LNCaP clone FGC (cell line): ENCODE data around the gene NUDT21.
"Not testable (repeated sequence)": the region's sequence is repeated elsewhere in the genome, so short reads cannot be mapped to it uniquely, and the experiment has no call there.

Experiments
- DNase-seq: peaks from one replicate; pipeline ENCODE4 v3.0.0-alpha.2; 2011; ENCODE audit warnings: low read depth
- H3K4me3 ChIP-seq: 2 replicates; pipeline ENCODE4 v1.5.1; 2011; ENCODE audit warnings: mild to moderate bottlenecking, low read depth, low read length, control low read depth
- CTCF ChIP-seq: IDR thresholded peaks from 2 replicates; pipeline ENCODE4 v1.5.1; 2012; ENCODE audit warnings: mild to moderate bottlenecking; ENCODE audit not compliant: control insufficient read depth, insufficient read depth; ENCODE audit errors: extremely low read depth

NUDT21 gene

GRCh38 chr16:56450986-56451752 lies at the start of gene NUDT21, which contains the start of gene OGFOD1:
Gene NUDT21 (minus strand): TSS chr16:56451332. CDS start chr16:56451202, 130 bp downstream.
Gene OGFOD1 (plus strand): TSS chr16:56451554. CDS start chr16:56451613, 59 bp downstream.
- TF ChIP-seq CTCF = no peak
- H3K4me3 ChIP-seq = peak within 1 kb of the TSS; percentile 85
- DNase-seq = peak; percentile 95

GRCh38 chr16:56493815-56494214 lies 42.7 kb upstream of the NUDT21 start:
- H3K4me3 ChIP-seq = no peak overlapping the region
- DNase-seq = no peak
- TF ChIP-seq CTCF = no peak

GRCh38 chr16:56493126-56493525 lies 42.0 kb upstream of the NUDT21 start:
- no peak for DNase-seq
- no peak for TF ChIP-seq CTCF
- H3K4me3 ChIP-seq = no peak overlapping the region

- no peak for TF ChIP-seq CTCF
- no peak for DNase-seq
- H3K4me3 ChIP-seq = no peak overlapping the region
Measured at GRCh38 chr16:56491657-56492261, 40.6 kb upstream of the NUDT21 start.

- not testable (repeated sequence) for DNase-seq, H3K4me3 ChIP-seq
Measured at GRCh38 chr16:56488868-56489267, 37.7 kb upstream of the NUDT21 start.

- no peak for TF ChIP-seq CTCF
- no peak overlapping the region for H3K4me3 ChIP-seq
- DNase-seq = no peak
Measured at GRCh38 chr16:56488035-56488434, 36.9 kb upstream of the NUDT21 start.

- no peak for TF ChIP-seq CTCF
- DNase-seq = no peak
- H3K4me3 ChIP-seq = no peak overlapping the region
Measured at GRCh38 chr16:56483394-56483793, 32.3 kb upstream of the NUDT21 start.
